B cell (primary cell): ENCODE results near the gene UQCR10. TPM values are rescaled to one million over a fixed set of nuclear protein-coding genes. Genes with fewer than 3 reads are reported as not detected.
"Not testable (repeated sequence)": the region's sequence is repeated elsewhere in the genome, so short reads cannot be mapped to it uniquely, and the experiment has no call there.

Source experiments
- ATAC-seq: fragments of 200-7000 bp; cut with Tn5 transposase; one replicate; pipeline ENCODE4 v1.10.0; 2021; ENCODE audit warnings: low read depth, mild to moderate bottlenecking, moderate number of reproducible peaks, moderate library complexity
- CTCF ChIA-PET: fragments of 350-600 bp; sonication (Branson Sonifier 250); formaldehyde crosslinking; loops from one replicate; lab custom pipeline; 2021; ENCODE audit warnings: antibody characterized with exemption, inconsistent platforms; lab: Charles Lee
- POLR2A ChIA-PET: fragments of 350-600 bp; sonication (Branson Sonifier 250); formaldehyde crosslinking; loops from one replicate; lab custom pipeline; 2021; ENCODE audit warnings: antibody characterized with exemption; lab: Charles Lee
- DNase-seq: peaks from one replicate; pipeline ENCODE4 v3.0.0; 2013
- H2AFZ ChIP-seq: 2 replicates; pipeline ENCODE4 v1.6.1; 2012; ENCODE audit warnings: mild to moderate bottlenecking, low read depth, low read length; ENCODE audit not compliant: insufficient read depth, poor library complexity, severe bottlenecking
- H3K27ac ChIP-seq, 2 donors: 1 replicate in 1 of 2; 2 replicates in 1 of 2; pipeline ENCODE4 v1.5.1; 2012 to 2013; ENCODE audit warnings: low read length in 2 of 2, mild to moderate bottlenecking in 2 of 2, moderate library complexity in 1 of 2
- H3K27me3 ChIP-seq, 4 experiments: fragments of 200-600 bp in 1 of 4; sonication (generic) in 1 of 4; replicated peaks in 1 of 4; 1 replicate in 2 of 4; 2 replicates in 2 of 4; pipeline versions ENCODE4 v1.6.1 to v1.7.0; 2013 to 2016; ENCODE audit warnings: low read length in 3 of 4, mild to moderate bottlenecking in 2 of 4, mixed read lengths in 1 of 4, moderate library complexity in 1 of 4; ENCODE audit not compliant: insufficient read depth in 4 of 4, control insufficient read depth in 3 of 4; ENCODE audit errors: control extremely low read depth in 1 of 4
- H3K36me3 ChIP-seq, 2 experiments: replicated peaks in 1 of 2; 1 replicate in 1 of 2; 2 replicates in 1 of 2; pipeline versions ENCODE4 v1.6.1 to v1.7.1; 2013; ENCODE audit warnings: low read length in 1 of 2; ENCODE audit not compliant: insufficient read depth in 2 of 2, control insufficient read depth in 1 of 2; ENCODE audit errors: control extremely low read depth in 1 of 2, extremely low read depth in 1 of 2
- H3K4me1 ChIP-seq, 2 donors: fragments of 200-600 bp in 1 of 2; sonication (generic) in 1 of 2; 1 replicate in 1 of 2; 2 replicates in 1 of 2; pipeline versions ENCODE4 v1.5.1 to v1.6.1; 2013 to 2017; ENCODE audit warnings: low read length in 2 of 2; ENCODE audit not compliant: control insufficient read depth in 2 of 2, insufficient read depth in 2 of 2
- H3K4me2 ChIP-seq: replicated peaks from 2 replicates; pipeline ENCODE3; 2012; ENCODE audit warnings: mild to moderate bottlenecking, low read depth, low read length; ENCODE audit not compliant: poor library complexity, severe bottlenecking
- H3K4me3 ChIP-seq, 5 experiments: fragments of 200-600 bp in 1 of 5; sonication (generic) in 1 of 5; 1 replicate in 3 of 5; 2 replicates in 2 of 5; pipeline versions ENCODE4 v1.5.1 to v1.7.0; 2011 to 2016; ENCODE audit warnings: low read length in 4 of 5, mild to moderate bottlenecking in 4 of 5, low read depth in 2 of 5, control low read depth in 1 of 5, moderate library complexity in 1 of 5; ENCODE audit not compliant: insufficient read depth in 1 of 5; ENCODE audit errors: control extremely low read depth in 1 of 5, extremely low read depth in 1 of 5
- H3K79me2 ChIP-seq: fragments of 200-600 bp; sonication (generic); one replicate; pipeline ENCODE4 v1.6.0; 2016; ENCODE audit warnings: low read length; ENCODE audit not compliant: control insufficient read depth, insufficient read depth
- H3K9ac ChIP-seq: fragments of 200-600 bp; sonication (generic); 2 replicates; pipeline ENCODE4 v1.6.1; 2017; ENCODE audit warnings: mild to moderate bottlenecking, low read length, moderate library complexity
- H3K9me3 ChIP-seq, 3 donors: one replicate each; pipeline versions ENCODE4 v1.6.1 to v1.7.1; 2013; ENCODE audit warnings: low read length in 2 of 3; ENCODE audit not compliant: control insufficient read depth in 2 of 3, insufficient read depth in 1 of 3; ENCODE audit errors: control extremely low read depth in 1 of 3
- H4K20me1 ChIP-seq: 2 replicates; pipeline ENCODE4 v1.6.0; 2012; ENCODE audit warnings: mild to moderate bottlenecking, low read length; ENCODE audit not compliant: insufficient read depth, control insufficient read depth, poor library complexity, severe bottlenecking
- H3K27ac Mint-ChIP-seq: one replicate; pipeline ENCODE4 v1.8.0; 2021; ENCODE audit warnings: mixed read lengths
- H3K27me3 Mint-ChIP-seq: one replicate; pipeline ENCODE4 v1.8.0; 2021; ENCODE audit warnings: mixed read lengths
- H3K4me1 Mint-ChIP-seq: one replicate; pipeline ENCODE4 v1.8.0; 2021; ENCODE audit warnings: mixed read lengths
- H3K4me3 Mint-ChIP-seq: one replicate; pipeline ENCODE4 v1.8.0; 2021; ENCODE audit warnings: mixed read lengths
- H3K9me3 Mint-ChIP-seq: one replicate; pipeline ENCODE4 v1.8.0; 2022; ENCODE audit warnings: mixed read lengths; ENCODE audit not compliant: insufficient read depth
- CTCF ChIP-seq: fragments of 200-600 bp; IDR thresholded peaks from one replicate; pipeline ENCODE4 v1.8.0; 2022; ENCODE audit warnings: antibody characterized with exemption, mild to moderate bottlenecking
- EZH2 ChIP-seq: IDR thresholded peaks from 2 replicates; pipeline ENCODE4 v1.6.1; 2012; ENCODE audit warnings: borderline replicate concordance, low read depth, mild to moderate bottlenecking, moderate library complexity, low read length; ENCODE audit not compliant: insufficient read depth, poor library complexity, severe bottlenecking
- WGBS: methylation state at CpG from one replicate; pipeline ENCODE4 v1.1.5; 2013; ENCODE audit warnings: missing lambda C conversion rate; ENCODE audit not compliant: insufficient coverage; 5-methylcytosine and 5-hydroxymethylcytosine counted together
- intact Hi-C: fragments of 100-400 bp; cut with micrococcal nuclease; formaldehyde crosslinking; loops from one replicate; pipeline ENCODE4 v1.10.0; 2022
- polyA plus RNA-seq: library from polyadenylated mRNA; depleted of rRNA; stranded (reverse); fragments of >200 nt; gene quantifications from 2 replicates; pipeline ENCODE4 v1.2.3, GENCODE V29; 2012
- total RNA-seq, 2 donors: library from RNA; stranded (reverse); fragments of 120-200 nt in 1 of 2; gene quantifications; 1 replicate in 1 of 2; 2 replicates in 1 of 2; pipeline versions ENCODE4 v1.2.3 to v1.2.4, GENCODE V29; 2013 to 2022

The UQCR10 gene
- total and polyA plus RNA-seq, 2 donors (not counting 1 experiment from before 2014, with no cell fraction given) = 41.0 to 67.6 TPM

GRCh38 chr22:29754658-29755395 is 12.3 kb upstream of the UQCR10 start:
- DNase-seq, H3K27me3 Mint-ChIP-seq, H2AFZ ChIP-seq, H3K4me1 ChIP-seq, H3K27me3 ChIP-seq, H3K9me3 ChIP-seq, H3K9me3 Mint-ChIP-seq, H3K36me3 ChIP-seq, H3K4me3 ChIP-seq, H3K27ac ChIP-seq, CTCF ChIA-PET, H3K27ac Mint-ChIP-seq, H3K4me1 Mint-ChIP-seq, H3K9ac ChIP-seq, ATAC-seq, H3K4me2 ChIP-seq, H3K4me3 Mint-ChIP-seq, intact Hi-C loops, POLR2A ChIA-PET: not testable (repeated sequence)
- Histone ChIP-seq H4K20me1 (peaks cover 12% of the 10 kb centered on the region), H3K79me2 (peaks cover 24% of the 10 kb centered on the region)
- 85% methylated on average over 10 of the region's 11 CpGs for WGBS

- intact Hi-C loops = no loop called here
Measured at GRCh38 chr22:29755889-29756288, 11.3 kb upstream of the UQCR10 start.

More at GRCh38 chr22:29755889-29756288, 11.3 kb upstream of the UQCR10 start:
- ChIA-PET POLR2A (no interaction called here), CTCF (interaction anchor here (1.0 kb wide), 1 partner anchor 9 kb away, joined by 3 read pairs; no protein-coding TSS in a partner anchor)
- WGBS = 97% methylated on average over 9 of the region's 9 CpGs
- peaks cover 26% of the 10 kb centered on the region for H3K79me2 ChIP-seq
- Mint-ChIP-seq H3K27ac (no peak overlapping the region), H3K9me3 (no peaks in the 10 kb centered on the region), H3K4me1 (peaks cover 6% of the 10 kb centered on the region), H3K4me3 (no peak overlapping the region), H3K27me3 (no peaks in the 10 kb centered on the region)
- no peak overlapping the region for H2AFZ ChIP-seq
- no peak overlapping the region for H3K4me2 ChIP-seq
- ATAC-seq = no peak
- TF ChIP-seq EZH2 = no peak
- no peak for TF ChIP-seq CTCF
- no peak overlapping the region for H3K9ac ChIP-seq
- H3K27ac ChIP-seq = no peak overlapping the region
- no peak for DNase-seq
- no peaks in the 10 kb centered on the region for H3K27me3 ChIP-seq
- no peaks in the 10 kb centered on the region for H3K4me1 ChIP-seq
- H4K20me1 ChIP-seq = peaks cover 6% of the 10 kb centered on the region
- no peaks in the 10 kb centered on the region for H3K9me3 ChIP-seq
- peaks cover under 1 to 1% of the 10 kb centered on the region in 2 experiments for H3K36me3 ChIP-seq
- H3K4me3 ChIP-seq = no peak overlapping the region
